ENCODE measurements around the gene RAP1A.
"Not testable (repeated sequence)": the region's sequence is repeated elsewhere in the genome, so short reads cannot be mapped to it uniquely, and the experiment has no call there.

The RAP1A gene

DNA sequence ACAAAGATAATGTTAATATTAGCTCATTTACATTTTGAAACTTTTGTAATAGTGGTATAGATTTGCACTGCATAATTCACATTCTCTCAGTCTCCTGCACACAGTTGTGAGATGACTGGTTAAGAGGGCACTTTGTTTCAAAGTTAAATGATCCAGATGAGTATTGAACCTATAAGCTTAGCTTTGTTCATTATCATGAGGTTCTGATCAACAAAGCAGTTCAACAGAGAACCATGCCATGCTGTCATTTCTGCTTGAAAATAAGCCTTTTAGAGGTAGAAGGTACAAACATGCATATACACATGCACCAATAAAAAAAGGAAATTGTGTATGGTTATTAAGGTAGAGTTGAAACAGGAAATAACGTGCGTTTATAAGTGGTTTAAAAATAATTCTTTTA lies 4.8 kb downstream of the RAP1A start:
- DNase-seq (ENCODE audit: low read depth): no peak
- TF ChIP-seq, protein P1, sequence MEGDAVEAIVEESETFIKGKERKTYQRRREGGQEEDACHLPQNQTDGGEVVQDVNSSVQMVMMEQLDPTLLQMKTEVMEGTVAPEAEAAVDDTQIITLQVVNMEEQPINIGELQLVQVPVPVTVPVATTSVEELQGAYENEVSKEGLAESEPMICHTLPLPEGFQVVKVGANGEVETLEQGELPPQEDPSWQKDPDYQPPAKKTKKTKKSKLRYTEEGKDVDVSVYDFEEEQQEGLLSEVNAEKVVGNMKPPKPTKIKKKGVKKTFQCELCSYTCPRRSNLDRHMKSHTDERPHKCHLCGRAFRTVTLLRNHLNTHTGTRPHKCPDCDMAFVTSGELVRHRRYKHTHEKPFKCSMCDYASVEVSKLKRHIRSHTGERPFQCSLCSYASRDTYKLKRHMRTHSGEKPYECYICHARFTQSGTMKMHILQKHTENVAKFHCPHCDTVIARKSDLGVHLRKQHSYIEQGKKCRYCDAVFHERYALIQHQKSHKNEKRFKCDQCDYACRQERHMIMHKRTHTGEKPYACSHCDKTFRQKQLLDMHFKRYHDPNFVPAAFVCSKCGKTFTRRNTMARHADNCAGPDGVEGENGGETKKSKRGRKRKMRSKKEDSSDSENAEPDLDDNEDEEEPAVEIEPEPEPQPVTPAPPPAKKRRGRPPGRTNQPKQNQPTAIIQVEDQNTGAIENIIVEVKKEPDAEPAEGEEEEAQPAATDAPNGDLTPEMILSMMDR (IDR thresholded peaks at IDR 0.05; ENCODE audit: control insufficient read depth, insufficient read depth, low read depth, low read length, missing control alignments): no peak
- H3K4me3 ChIP-seq (ENCODE audit: control insufficient read depth, low read depth, low read length): no peak overlapping the region

DNA sequence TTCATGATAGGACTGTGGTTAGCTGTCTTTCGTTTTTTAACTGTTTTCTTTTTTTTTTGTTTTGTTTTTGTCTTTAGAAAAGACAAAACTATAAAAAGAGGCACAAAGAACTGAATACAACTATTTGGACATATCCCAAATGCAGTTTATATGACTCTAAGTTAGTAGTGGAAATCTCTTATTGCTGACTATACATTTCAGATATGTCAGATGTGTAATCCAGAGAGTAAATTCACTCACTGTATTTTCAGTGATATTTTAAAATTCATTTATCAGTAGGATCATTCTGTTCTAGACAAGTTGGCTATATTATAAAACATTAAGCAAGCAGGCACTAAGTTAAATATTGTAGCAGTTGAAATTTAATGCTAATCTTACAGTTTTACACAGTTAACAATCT lies 5.7 kb downstream of the RAP1A start:
- TF ChIP-seq, protein P1 (IDR thresholded peaks at IDR 0.05; ENCODE audit: control insufficient read depth, insufficient read depth, low read depth, low read length, missing control alignments): no peak
- H3K4me3 ChIP-seq (ENCODE audit: control insufficient read depth, low read depth, low read length): no peak overlapping the region

DNA sequence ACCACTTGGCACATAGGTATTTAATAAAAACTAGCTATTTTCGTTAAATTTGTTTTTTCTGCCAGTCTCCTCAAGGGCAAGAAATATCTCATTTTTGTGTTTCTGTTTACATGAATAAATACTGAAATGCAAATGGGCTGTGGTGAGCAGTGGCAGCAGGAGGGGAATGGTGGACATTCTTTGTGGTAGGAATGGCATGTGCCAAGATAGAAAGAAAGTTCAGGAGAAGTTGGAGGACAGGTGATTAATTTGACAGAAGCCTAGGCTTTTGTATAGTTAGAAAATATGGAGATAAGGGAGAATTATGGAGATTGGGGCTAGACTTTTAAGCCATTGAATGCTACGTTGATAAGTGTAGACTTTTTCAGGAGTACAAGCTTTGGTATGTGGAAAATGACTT lies 8.6 kb downstream of the RAP1A start:
- no peak for DNase-seq (ENCODE audit: low read depth)
- H3K4me3 ChIP-seq (ENCODE audit: control insufficient read depth, low read depth, low read length): no peak overlapping the region
- TF ChIP-seq, protein P1 (IDR thresholded peaks at IDR 0.05; ENCODE audit: control insufficient read depth, insufficient read depth, low read depth, low read length, missing control alignments): no peak

More for the DNA sequence above, 5.7 kb downstream of the RAP1A start:
- no peak for DNase-seq (ENCODE audit: low read depth)

DNA sequence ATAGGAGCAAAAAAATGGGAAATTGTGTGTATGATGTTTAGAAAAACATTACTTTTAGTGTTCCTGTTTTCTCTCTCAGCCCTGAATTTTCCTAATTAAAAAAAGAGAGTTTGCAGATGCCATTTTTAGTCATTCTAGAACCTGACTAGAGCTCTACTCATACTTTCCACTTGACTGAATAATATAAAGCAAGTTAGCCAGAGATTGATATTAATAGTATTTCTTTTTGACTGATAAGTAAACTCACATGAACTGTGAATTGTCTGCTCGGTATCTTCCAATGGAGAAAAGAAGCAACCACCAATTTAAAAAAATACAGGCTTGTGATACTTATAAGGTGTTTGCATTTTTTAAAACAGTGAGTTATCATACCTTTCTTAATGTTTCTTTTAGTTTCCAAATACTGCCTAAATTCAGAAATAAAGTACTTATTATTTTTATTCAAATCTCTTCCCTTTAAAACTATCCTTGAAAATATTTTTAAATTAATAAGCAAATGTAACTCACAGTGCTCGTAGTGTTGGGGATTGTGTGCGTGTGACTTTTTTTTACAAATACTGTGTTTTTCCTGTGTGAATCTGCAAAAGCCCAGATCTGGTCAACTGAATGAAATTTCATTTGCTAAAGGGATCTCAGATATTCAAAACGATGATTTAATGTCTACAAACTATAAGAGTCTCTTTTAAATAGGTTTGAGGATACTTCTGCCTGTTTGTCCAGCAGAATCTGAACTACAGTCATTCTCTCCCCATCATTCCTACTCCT lies 9.8 kb downstream of the RAP1A start:
- TF ChIP-seq, protein P1 (IDR thresholded peaks at IDR 0.05; ENCODE audit: control insufficient read depth, insufficient read depth, low read depth, low read length, missing control alignments): no peak
- no peak for DNase-seq (ENCODE audit: low read depth)
- H3K4me3 ChIP-seq (ENCODE audit: control insufficient read depth, low read depth, low read length): no peak overlapping the region

DNA sequence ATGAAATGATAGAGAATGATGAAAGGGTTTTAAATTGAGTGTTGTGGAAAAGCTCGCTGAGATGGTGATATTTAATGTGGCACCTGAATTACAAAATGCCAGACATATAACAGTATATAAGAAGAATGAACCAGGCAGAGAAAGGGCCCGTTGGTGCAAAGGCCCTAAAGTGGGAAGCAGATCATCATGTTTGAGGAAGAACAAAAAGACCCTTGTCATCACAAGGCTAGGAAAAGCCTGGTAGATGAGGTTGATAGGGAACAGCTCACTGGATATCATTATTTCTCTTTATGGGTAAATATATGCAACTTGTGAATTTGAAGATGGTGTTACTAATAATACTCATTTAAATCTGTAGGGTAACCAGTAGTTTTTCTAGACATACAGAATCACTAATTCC lies 11.0 kb downstream of the RAP1A start:
- DNase-seq (ENCODE audit: low read depth): no peak
- no peak overlapping the region for H3K4me3 ChIP-seq (ENCODE audit: control insufficient read depth, low read depth, low read length)
- TF ChIP-seq, protein P1 (IDR thresholded peaks at IDR 0.05; ENCODE audit: control insufficient read depth, insufficient read depth, low read depth, low read length, missing control alignments): no peak

DNA sequence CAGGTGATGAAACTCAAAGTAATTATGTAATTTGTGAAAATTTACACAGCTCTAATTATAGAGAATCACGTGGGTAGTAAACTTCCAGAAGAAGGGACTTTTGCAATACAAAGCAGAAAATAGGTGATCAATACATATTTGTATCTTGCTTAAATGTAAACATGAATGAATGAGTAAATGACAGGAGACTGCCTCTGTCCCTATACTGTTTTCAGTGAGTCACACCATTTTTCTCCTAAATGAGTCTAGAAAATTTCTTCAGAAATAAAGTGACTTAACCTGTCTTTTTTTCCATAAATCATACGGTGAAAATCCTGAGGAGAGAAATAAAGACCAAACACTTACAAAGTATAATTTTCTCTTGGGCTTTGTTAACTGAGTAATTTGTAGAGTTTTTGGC lies 11.9 kb downstream of the RAP1A start:
- DNase-seq (ENCODE audit: low read depth): no peak
- no peak overlapping the region for H3K4me3 ChIP-seq (ENCODE audit: control insufficient read depth, low read depth, low read length)
- TF ChIP-seq, protein P1 (IDR thresholded peaks at IDR 0.05; ENCODE audit: control insufficient read depth, insufficient read depth, low read depth, low read length, missing control alignments): no peak

DNA sequence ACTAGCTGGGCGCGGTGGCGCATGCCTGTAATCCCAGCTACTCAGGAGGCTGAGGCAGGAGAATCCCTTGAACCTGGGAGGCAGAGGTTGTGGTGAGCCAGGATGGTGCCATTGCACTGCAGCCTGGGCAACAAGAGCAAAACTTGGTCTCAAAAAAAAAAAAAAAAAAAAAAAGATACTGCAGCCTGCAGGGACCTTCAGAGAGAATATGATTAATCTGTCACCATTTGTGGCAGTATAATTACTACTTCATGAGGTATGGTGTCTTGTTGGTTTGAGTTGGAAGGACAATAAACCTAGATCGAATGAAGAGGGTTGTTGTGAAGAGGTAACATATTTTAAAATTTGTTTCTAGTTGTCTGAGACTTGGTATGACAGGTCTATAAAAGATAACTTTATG lies 13.2 kb downstream of the RAP1A start:
- H3K4me3 ChIP-seq (ENCODE audit: control insufficient read depth, low read depth, low read length); DNase-seq (ENCODE audit: low read depth): not testable (repeated sequence)
